K562 (cell line): Measurements from ENCODE around the gene TMEM45A.

Source experiments
- BMI1 ChIP-seq: fragments of 150-350 bp; IDR thresholded peaks from 2 replicates; pipeline ENCODE4 v1.6.1; 2014; ENCODE audit warnings: low read length
- PHF8 ChIP-seq: fragments of 200-600 bp; sonication (generic); IDR thresholded peaks from 2 replicates; pipeline ENCODE4 v1.6.1; 2012; ENCODE audit warnings: mixed run types, mild to moderate bottlenecking, inconsistent platforms, low read length, moderate library complexity, borderline replicate concordance
- TF ChIP-seq, protein P1 (sequence below), 3 experiments: IDR thresholded peaks in 2 of 3; conservative IDR thresholded peaks in 1 of 3; 2 replicates each; pipeline ENCODE4 v1.5.1; 2011 to 2012; ENCODE audit warnings: low read length in 3 of 3, mild to moderate bottlenecking in 3 of 3, control low read depth in 2 of 3, improper control_type of control experiment in 1 of 3, inconsistent platforms in 1 of 3, low read depth in 1 of 3, mixed read lengths in 1 of 3, moderate library complexity in 1 of 3; ENCODE audit not compliant: insufficient read depth in 2 of 3

DNA sequence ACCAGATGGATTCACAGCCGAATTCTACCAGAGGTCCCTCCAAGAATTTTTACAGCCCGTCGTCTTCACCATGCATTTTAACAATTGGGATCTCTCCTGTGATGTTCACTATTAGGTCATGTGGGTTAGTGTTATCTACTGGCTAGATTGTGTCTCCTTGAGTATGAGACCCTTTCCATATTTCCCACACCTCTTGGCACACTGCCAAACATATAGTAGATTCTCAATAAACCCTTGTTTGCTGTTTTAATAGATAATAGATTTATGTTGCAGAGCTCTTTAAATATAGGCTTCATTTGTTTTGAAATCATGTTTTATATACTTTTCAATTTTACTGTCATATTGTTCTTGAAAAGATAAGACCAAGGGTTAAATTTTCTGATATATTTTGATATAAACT lies 82.1 kb downstream of the TMEM45A start:
- TF ChIP-seq, protein P1, sequence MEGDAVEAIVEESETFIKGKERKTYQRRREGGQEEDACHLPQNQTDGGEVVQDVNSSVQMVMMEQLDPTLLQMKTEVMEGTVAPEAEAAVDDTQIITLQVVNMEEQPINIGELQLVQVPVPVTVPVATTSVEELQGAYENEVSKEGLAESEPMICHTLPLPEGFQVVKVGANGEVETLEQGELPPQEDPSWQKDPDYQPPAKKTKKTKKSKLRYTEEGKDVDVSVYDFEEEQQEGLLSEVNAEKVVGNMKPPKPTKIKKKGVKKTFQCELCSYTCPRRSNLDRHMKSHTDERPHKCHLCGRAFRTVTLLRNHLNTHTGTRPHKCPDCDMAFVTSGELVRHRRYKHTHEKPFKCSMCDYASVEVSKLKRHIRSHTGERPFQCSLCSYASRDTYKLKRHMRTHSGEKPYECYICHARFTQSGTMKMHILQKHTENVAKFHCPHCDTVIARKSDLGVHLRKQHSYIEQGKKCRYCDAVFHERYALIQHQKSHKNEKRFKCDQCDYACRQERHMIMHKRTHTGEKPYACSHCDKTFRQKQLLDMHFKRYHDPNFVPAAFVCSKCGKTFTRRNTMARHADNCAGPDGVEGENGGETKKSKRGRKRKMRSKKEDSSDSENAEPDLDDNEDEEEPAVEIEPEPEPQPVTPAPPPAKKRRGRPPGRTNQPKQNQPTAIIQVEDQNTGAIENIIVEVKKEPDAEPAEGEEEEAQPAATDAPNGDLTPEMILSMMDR (IDR thresholded peaks at IDR 0.05 in 2 of 3, conservative IDR thresholded peaks at IDR 0.05 in 1 of 3; ENCODE audit: insufficient read depth in 2 of 3, low read depth in 1 of 3, low read length in 3 of 3), result no peak
- TF ChIP-seq PHF8, result no peak
- no peak for TF ChIP-seq BMI1
